ENCODE measurements around the gene BCAT1.

The BCAT1 gene

GRCh38 chr12:24890048-24890803 lies 58.7 kb downstream of the BCAT1 start:
- TF ChIP-seq EZH2phosphoT487 (IDR thresholded peaks at IDR 0.05; ENCODE audit: borderline replicate concordance, low read length) (no peak), CTCF (IDR thresholded peaks at IDR 0.05; ENCODE audit: low read depth, low read length, poor library complexity, severe bottlenecking) (no peak)

GRCh38 chr12:24889411-24889810 lies 59.5 kb downstream of the BCAT1 start:
- Histone ChIP-seq H3K4me2 (ENCODE audit: low read length) (no peak overlapping the region), H3K4me1 (ENCODE audit: control insufficient read depth, low read length) (peaks cover 3% of the 10 kb centered on the region; the same call in 1 of the 2 replicates), H3K9me3 (ENCODE audit: control insufficient read depth, insufficient read depth, low read length) (no peaks in the 10 kb centered on the region), H3F3A (ENCODE audit: control insufficient read depth, insufficient read depth) (no peaks in the 10 kb centered on the region), H3K4me3 (ENCODE audit: low read length) (no peak overlapping the region), H3K27me3 (ENCODE audit: control insufficient read depth, low read length) (no peaks in the 10 kb centered on the region), H3K9me2 (replicated peaks; ENCODE audit: control insufficient read depth, low read length) (no peaks in the 10 kb centered on the region), H3K27ac (ENCODE audit: low read depth, low read length) (no peak overlapping the region), H4K20me1 (ENCODE audit: control insufficient read depth, insufficient read depth, low read depth, low read length) (0 out of 2 replicates have a peak, but pooled peaks cover 5% of the 10 kb centered on the region), H3K36me3 (ENCODE audit: control insufficient read depth, low read length) (peaks cover 63% of the 10 kb centered on the region), H3K79me2 (ENCODE audit: control insufficient read depth, low read length) (peaks cover 45% of the 10 kb centered on the region)
- no peak for TF ChIP-seq CTCF (IDR thresholded peaks at IDR 0.05; ENCODE audit: low read depth, low read length, poor library complexity, severe bottlenecking)
- no peak for TF ChIP-seq EZH2phosphoT487 (IDR thresholded peaks at IDR 0.05; ENCODE audit: borderline replicate concordance, low read length)

More at GRCh38 chr12:24890048-24890803, 58.7 kb downstream of the BCAT1 start:
- Histone ChIP-seq H3K36me3 (ENCODE audit: control insufficient read depth, low read length) (peaks cover 66% of the 10 kb centered on the region), H3K4me2 (ENCODE audit: low read length) (no peak overlapping the region), H3K27me3 (ENCODE audit: control insufficient read depth, low read length) (no peaks in the 10 kb centered on the region), H3K79me2 (ENCODE audit: control insufficient read depth, low read length) (peaks cover 50% of the 10 kb centered on the region), H3K4me1 (ENCODE audit: control insufficient read depth, low read length) (peaks cover 3% of the 10 kb centered on the region; the same call in 1 of the 2 replicates), H3K27ac (ENCODE audit: low read depth, low read length) (no peak overlapping the region), H3F3A (ENCODE audit: control insufficient read depth, insufficient read depth) (0 out of 2 replicates have a peak, but pooled peaks cover 5% of the 10 kb centered on the region), H3K4me3 (ENCODE audit: low read length) (no peak overlapping the region), H4K20me1 (ENCODE audit: control insufficient read depth, insufficient read depth, low read depth, low read length) (0 out of 2 replicates have a peak, but pooled peaks cover 6% of the 10 kb centered on the region), H3K9me2 (replicated peaks; ENCODE audit: control insufficient read depth, low read length) (no peaks in the 10 kb centered on the region), H3K9me3 (ENCODE audit: control insufficient read depth, insufficient read depth, low read length) (no peaks in the 10 kb centered on the region)

GRCh38 chr12:24888813-24889212 lies 60.1 kb downstream of the BCAT1 start:
- H3K27ac ChIP-seq (ENCODE audit: low read depth, low read length) = no peak overlapping the region
- peaks cover 62% of the 10 kb centered on the region for H3K36me3 ChIP-seq (ENCODE audit: control insufficient read depth, low read length)
- no peaks in the 10 kb centered on the region for H3K27me3 ChIP-seq (ENCODE audit: control insufficient read depth, low read length)
- TF ChIP-seq CTCF (IDR thresholded peaks at IDR 0.05; ENCODE audit: low read depth, low read length, poor library complexity, severe bottlenecking) (no peak), EZH2phosphoT487 (IDR thresholded peaks at IDR 0.05; ENCODE audit: borderline replicate concordance, low read length) (no peak)
- no peak overlapping the region for H3K4me3 ChIP-seq (ENCODE audit: low read length)
- H3K4me1 ChIP-seq (ENCODE audit: control insufficient read depth, low read length) = peaks cover 3% of the 10 kb centered on the region; the same call in 1 of the 2 replicates
- no peaks in the 10 kb centered on the region for H3K9me2 ChIP-seq (replicated peaks; ENCODE audit: control insufficient read depth, low read length)
- no peaks in the 10 kb centered on the region for H4K20me1 ChIP-seq (ENCODE audit: control insufficient read depth, insufficient read depth, low read depth, low read length)
- H3K79me2 ChIP-seq (ENCODE audit: control insufficient read depth, low read length) = peaks cover 43% of the 10 kb centered on the region
- no peaks in the 10 kb centered on the region for H3K9me3 ChIP-seq (ENCODE audit: control insufficient read depth, insufficient read depth, low read length)
- H3K4me2 ChIP-seq (ENCODE audit: low read length) = no peak overlapping the region
- H3F3A ChIP-seq (ENCODE audit: control insufficient read depth, insufficient read depth) = no peaks in the 10 kb centered on the region

All from DOHH2 (cell line).